Measurements from ENCODE around the gene EIF1. TPM values are rescaled to one million over a fixed set of nuclear protein-coding genes. Genes with fewer than 3 reads are reported as not detected.

Gene EIF1
- total and polyA plus RNA-seq, 2 experiments from 2014 or later: 272 to 603 TPM

GRCh38 chr17:41657936-41658335 lies 30.7 kb upstream of the EIF1 start:
- H3K36me3 Mint-ChIP-seq (ENCODE audit: low read depth): no peaks in the 10 kb centered on the region
- peaks cover 5% of the 10 kb centered on the region for H3K4me1 ChIP-seq (ENCODE audit: insufficient read depth)
- no peak for TF ChIP-seq ZNF114 (CRISPR knock-in tag; IDR thresholded peaks at IDR 0.05)
- no peak for TF ChIP-seq EZH2 (IDR thresholded peaks at IDR 0.05; ENCODE audit: low read depth, unreplicated experiment)
- no peak for TF ChIP-seq ETS1 (IDR thresholded peaks at IDR 0.05)
- TF ChIP-seq ZNF331 (CRISPR knock-in tag; IDR thresholded peaks at IDR 0.05; ENCODE audit: low read depth): no peak
- no peak for TF ChIP-seq STAT1 (IDR thresholded peaks at IDR 0.05; ENCODE audit: unreplicated experiment)
- TF ChIP-seq CTCF (conservative IDR thresholded peaks at IDR 0.05; ENCODE audit: low read depth in 2 of 2): no peak
- TF ChIP-seq CREB1 (CRISPR knock-in tag; IDR thresholded peaks at IDR 0.05; ENCODE audit: low read depth): no peak
- no peak for TF ChIP-seq POLR2AphosphoS5 (IDR thresholded peaks at IDR 0.05; ENCODE audit: low read depth)
- no peak for TF ChIP-seq NANOG (IDR thresholded peaks at IDR 0.05; ENCODE audit: borderline replicate concordance)
- TF ChIP-seq EZH2phosphoT487 (IDR thresholded peaks at IDR 0.05; ENCODE audit: unreplicated experiment): no peak
- no peak for TF ChIP-seq JUNB (IDR thresholded peaks at IDR 0.05; ENCODE audit: unreplicated experiment)
- TF ChIP-seq ZNF462 (CRISPR knock-in tag; IDR thresholded peaks at IDR 0.05): no peak
- no peak for TF ChIP-seq REST (IDR thresholded peaks at IDR 0.05; ENCODE audit: unreplicated experiment)
- peaks cover 9% of the 10 kb centered on the region for H3K27me3 Mint-ChIP-seq (ENCODE audit: insufficient read depth, low read depth, poor library complexity)
- H3K79me2 ChIP-seq (replicated peaks; ENCODE audit: insufficient read depth): no peaks in the 10 kb centered on the region
- DNase-seq (ENCODE audit: low spot score): no peak
- no peaks in the 10 kb centered on the region for H3K9me3 Mint-ChIP-seq
- no peaks in the 10 kb centered on the region for H3F3A ChIP-seq (replicated peaks; ENCODE audit: low read depth)
- H3K27ac ChIP-seq (ENCODE audit: low read depth): no peak overlapping the region
- no peaks in the 10 kb centered on the region for H3K36me3 ChIP-seq (ENCODE audit: insufficient read depth)
- peaks cover 20% of the 10 kb centered on the region for H3K4me1 Mint-ChIP-seq
- no peaks in the 10 kb centered on the region for H4K20me1 ChIP-seq (replicated peaks; ENCODE audit: insufficient read depth)
- 0 out of 2 replicates have a peak overlapping the region, but pooled peaks have one; percentile 10 for H2AFZ ChIP-seq
- H3K4me2 ChIP-seq: no peak overlapping the region
- no peak for ATAC-seq
- H3K9me2 ChIP-seq (ENCODE audit: insufficient read depth): no peaks in the 10 kb centered on the region
- no peaks in the 10 kb centered on the region for H3K27me3 ChIP-seq (ENCODE audit: insufficient read depth)
- H3K4me3 Mint-ChIP-seq: no peak overlapping the region
- H3K27ac Mint-ChIP-seq: no peak overlapping the region
- no peak overlapping the region for H3K4me3 ChIP-seq

All from GM23338 (cell line).